ENCODE data around the gene PDS5A. TPM values are rescaled to one million over a fixed set of nuclear protein-coding genes. Genes with fewer than 3 reads are reported as not detected.
"Not testable (repeated sequence)": the region's sequence is repeated elsewhere in the genome, so short reads cannot be mapped to it uniquely, and the experiment has no call there.

Gene PDS5A
- total RNA-seq, 1 donor from 2014 or later, result 65.8 TPM

DNA sequence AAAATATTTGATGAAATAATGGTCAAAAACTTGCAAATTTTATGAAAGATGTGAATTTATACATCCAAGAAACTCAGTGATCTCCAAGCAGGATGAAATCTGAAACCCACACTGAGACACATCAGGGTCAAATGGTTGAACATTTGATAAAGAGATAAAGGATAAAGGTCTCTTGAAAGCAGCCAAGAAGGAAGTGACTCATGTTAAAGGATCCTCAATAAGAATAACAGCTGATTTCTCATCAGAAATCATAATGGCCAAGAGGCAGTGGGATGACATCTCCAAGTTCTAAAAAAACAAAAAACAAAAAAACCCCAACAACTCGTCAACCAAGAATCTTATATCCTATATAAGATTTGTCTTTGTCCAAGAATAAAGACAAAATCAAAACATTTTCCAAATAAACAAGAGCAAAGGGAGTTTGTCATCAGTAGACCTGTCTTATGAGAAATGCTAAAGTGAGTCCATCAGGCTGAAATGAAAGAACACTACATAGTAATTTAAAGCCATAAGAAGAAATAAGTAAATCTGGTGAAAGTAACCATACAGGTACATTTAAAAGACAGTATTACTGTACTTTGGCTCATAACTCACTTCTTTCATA, 121.7 kb downstream of the PDS5A start:
- intact Hi-C loops (cut with DNase I), result no loop called here
- ATAC-seq, result no peak
- DNase-seq (ENCODE audit: low spot score), result no peak

DNA sequence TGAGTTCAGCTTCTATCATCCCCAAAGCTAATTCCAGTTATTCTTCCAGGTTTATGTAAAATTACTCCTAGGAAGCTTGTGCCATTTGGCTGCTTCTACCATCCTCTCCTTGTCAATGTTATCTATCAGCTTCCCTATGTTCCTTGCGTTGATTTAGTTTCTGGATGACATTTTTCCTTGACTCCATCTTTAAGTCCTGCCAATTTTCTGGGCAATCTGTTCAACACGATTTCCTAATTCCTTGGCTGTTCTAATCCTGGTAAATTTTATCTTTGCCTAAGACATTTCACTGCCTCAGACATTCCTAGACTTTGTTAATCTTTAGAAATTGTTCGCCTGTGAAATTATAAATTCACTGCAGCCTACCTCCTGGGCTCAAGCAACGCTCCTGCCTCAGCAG, 125.1 kb downstream of the PDS5A start:
- DNase-seq (ENCODE audit: low spot score) (no peak), ATAC-seq (no peak)

DNA sequence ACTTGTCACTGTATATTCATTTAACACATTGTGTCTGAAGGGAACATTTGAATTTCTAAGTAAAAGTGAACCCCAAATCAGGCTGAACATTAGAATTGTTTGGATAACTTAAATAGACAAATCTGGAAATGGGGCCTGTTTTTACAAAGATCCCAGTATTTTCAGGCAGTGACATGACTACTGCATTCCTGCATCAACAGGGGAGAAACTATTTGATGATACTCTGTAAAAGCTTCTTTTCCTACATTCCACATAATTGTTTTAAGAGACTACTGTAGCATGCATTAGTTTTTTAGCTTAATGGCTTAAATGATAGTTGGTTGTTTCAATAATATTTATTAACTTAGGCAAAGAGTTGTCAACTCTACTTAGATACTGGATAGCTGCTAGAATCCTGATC, 127.0 kb downstream of the PDS5A start:
- ATAC-seq (no peak), DNase-seq (ENCODE audit: low spot score) (no peak)
- intact Hi-C loops (cut with DNase I), result no loop called here

More for the DNA sequence above, 125.1 kb downstream of the PDS5A start:
- intact Hi-C loops (cut with DNase I), result no loop called here

DNA sequence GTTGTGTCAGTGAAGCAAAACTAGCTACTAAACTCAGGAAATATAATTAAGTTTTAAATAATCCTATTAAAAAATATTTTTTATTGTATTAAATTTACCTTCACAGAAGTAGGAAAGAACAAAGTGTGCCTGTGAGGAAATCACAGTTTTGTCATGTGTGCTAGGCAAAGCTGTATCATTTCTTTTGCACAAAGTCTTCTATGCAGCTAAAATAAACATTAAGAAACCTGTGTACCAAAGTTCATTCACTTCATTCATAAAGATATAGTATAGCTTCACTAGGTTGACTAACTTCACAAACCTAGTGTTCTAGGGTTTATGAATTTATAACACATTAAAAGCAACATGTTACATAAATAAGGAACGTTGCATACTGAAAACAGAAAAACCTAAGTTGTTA, 131.0 kb downstream of the PDS5A start:
- DNase-seq (ENCODE audit: low spot score) (no peak), ATAC-seq (no peak)
- intact Hi-C loops (cut with DNase I), result no loop called here

DNA sequence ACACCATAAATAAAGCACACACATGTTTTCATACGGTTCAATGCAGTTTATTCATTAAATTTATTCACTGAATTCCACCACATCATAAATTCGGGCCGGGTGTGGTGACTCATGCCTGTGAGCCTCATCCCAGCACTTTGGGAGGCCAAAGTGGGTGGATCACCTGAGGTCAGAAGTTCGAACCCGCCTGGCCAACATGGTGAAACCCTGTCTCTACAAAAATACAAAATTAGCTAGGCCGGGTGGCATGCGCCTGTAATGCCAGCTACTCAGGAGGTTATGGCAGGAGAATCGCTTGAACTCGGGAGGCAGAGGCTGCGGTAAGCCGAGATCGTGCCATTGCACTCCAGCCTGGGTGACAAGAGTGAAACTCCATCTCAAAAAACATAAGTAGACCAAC, 131.6 kb downstream of the PDS5A start:
- intact Hi-C loops (cut with DNase I), result no loop called here

DNA sequence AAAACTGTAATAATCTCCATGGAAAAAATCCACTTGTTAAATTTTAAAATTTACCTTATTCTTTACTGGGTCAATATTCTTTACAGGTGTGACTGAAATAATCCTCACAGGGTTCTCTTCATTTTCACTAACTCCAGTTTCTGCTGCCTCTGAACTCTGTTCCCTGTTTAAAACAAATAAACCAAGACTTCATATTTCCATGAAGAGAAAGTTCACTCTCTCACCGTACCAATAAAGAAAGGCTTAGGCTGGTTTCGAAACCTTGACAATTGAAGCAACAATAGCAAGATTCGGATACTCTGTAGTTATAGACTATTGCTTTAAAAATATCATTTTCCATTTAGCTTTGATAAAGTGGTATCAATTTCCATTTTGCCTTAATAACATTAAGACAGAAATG, 135.8 kb downstream of the PDS5A start:
- intact Hi-C loops (cut with DNase I), result no loop called here
- DNase-seq (ENCODE audit: low spot score) (no peak), ATAC-seq (no peak)

More for the DNA sequence above, 131.6 kb downstream of the PDS5A start:
- ATAC-seq (no peak), DNase-seq (ENCODE audit: low spot score) (no peak)

DNA sequence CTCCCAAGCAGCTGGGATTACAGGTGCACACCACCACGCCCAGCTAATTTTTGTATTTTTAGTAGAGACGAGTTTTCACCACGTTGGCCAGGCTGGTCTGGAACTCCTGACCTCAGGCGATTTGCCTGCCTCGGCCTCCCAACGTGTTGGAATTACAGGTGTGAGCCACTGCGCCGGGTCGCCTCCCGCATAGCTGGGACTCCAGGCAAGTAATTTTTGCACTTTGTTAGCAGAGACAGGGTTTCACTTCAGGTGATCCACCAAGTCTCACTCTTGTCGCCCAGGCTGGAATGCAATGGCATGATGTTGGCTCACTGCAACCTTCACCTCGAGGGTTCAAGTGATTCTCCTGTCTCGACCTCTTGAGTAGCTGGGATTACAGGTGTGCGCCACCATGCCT, 137.2 kb downstream of the PDS5A start:
- intact Hi-C loops (cut with DNase I); ATAC-seq; DNase-seq (ENCODE audit: low spot score): not testable (repeated sequence)

DNA sequence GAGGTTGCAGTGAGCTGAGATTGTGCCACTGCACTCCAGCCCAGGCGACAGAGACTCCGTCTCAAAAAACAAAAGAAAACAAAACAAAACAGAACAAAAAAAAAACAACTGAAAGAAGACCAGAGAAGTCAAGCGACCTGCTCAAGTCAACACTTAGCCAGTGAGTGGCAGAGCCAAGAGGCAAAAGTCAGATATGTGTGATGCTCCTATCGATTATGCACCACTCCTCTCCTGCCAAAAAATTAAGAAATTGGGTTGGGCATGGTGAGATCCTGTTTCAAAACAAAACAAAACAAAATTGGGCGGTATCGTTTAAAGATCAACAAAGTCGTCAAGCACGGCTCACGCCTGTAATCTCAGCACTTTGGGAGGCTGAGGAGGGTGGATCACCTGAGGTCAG, 137.7 kb downstream of the PDS5A start:
- intact Hi-C loops (cut with DNase I), result no loop called here
- ATAC-seq (no peak), DNase-seq (ENCODE audit: low spot score) (no peak)

DNA sequence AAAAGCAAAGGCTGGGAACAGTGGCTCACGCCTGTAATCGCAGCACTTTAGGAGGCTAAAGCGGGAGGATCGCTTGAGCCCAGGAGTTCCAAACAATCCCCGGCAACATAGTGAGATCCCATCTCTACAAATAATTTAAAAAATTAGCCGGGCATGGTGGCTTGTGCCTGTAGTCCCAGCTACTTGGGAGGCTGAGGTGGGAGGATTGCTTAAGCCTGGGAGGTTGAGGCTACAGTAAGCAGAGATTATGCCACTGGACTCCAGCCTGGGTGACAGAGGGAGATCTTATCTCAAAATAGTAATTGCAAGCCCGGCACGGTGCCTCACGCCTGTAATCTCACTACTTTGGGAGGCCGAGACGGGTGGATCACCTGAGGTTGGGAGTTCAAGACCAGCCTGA, 139.3 kb downstream of the PDS5A start:
- DNase-seq (ENCODE audit: low spot score); ATAC-seq; intact Hi-C loops (cut with DNase I): not testable (repeated sequence)

DNA sequence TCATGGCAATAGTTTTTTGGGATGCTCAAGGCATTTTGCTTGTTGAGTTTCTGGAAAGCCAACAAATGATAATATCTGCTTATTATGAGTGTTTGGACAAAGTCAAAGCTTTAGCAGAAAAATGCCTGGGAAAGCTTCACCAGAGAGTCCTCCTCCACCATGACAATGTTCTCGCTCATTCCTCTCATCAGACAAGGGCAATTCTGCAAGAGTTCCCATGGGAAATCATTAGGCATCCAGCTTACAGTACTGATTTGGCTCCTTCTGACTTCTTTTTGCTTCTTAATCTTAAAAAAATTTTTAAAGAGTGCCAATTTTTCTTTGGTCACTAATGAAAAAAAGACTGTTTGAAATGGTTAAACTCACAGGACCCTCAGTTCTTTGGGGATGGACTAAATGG, 143.4 kb downstream of the PDS5A start:
- intact Hi-C loops (cut with DNase I), result no loop called here
- no peak for ATAC-seq

DNA sequence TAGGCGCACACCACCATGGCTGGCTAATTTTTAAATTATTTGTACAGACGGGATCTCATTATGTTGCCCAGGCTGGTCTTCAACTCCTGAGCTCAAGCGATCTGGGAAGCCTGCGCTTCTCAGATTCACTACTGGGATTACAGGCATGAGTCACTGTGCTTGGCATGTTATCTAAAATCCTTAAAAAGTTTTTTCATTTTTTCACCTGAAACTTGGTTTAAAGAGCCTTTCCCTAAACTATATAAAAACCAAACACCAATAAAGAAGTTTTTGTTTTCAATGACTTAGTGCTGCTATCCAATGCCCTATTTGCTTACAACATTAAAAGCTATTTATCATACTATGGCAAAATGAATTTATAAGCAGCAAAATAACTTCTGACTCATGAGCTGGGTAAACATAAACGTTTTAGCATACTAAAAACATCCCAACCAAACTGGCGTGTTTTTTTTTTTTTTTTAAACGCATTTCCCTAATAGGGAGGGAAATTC, 151.9 kb downstream of the PDS5A start:
- DNase-seq (ENCODE audit: low spot score) (no peak), ATAC-seq (no peak)
- intact Hi-C loops (cut with DNase I), result no loop called here

More for the DNA sequence above, 143.4 kb downstream of the PDS5A start:
- no peak for DNase-seq (ENCODE audit: low spot score)

DNA sequence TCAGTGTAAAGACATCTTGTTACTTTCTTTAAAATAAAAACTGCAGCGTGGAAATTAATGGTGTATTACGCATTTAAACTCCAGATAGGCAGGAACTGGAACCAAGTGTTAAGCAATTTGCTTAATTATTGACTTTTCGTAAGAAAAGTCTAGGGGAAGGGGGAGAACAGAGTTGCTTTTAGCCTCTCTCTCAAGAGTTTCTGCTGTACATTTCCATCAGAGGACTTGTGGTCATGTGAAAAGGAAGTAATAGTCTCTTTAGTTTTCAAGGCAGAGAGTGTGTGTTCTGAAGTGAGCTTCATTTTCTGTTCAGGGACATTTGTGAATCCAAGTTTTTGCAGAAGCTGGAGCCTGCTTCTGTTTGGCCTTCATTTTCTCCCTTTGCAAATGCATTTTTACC, 152.6 kb downstream of the PDS5A start:
- intact Hi-C loops (cut with DNase I), result no loop called here
- no peak for ATAC-seq
- DNase-seq (ENCODE audit: low spot score), result no peak

DNA sequence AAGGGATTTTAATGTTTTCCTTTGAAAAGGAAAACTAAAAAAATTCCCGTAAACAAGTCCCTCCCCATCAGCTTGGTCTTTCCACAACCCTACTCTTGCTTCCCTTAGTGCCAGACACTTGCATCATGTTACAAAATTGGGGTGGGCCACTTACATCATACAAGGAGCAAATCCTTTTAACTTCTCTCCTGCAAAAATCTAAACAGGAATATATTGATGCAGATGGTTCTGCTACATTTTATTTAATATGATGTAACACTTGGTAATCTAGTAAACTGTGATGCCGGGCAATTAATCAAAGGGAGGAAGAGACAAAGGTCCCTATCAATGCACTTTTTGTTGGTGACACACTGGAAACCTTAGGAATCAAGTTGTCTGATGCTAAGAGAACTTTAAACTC, 154.5 kb downstream of the PDS5A start:
- intact Hi-C loops (cut with DNase I), result no loop called here
- ATAC-seq (peak; percentile 62), DNase-seq (ENCODE audit: low spot score) (no peak)

DNA sequence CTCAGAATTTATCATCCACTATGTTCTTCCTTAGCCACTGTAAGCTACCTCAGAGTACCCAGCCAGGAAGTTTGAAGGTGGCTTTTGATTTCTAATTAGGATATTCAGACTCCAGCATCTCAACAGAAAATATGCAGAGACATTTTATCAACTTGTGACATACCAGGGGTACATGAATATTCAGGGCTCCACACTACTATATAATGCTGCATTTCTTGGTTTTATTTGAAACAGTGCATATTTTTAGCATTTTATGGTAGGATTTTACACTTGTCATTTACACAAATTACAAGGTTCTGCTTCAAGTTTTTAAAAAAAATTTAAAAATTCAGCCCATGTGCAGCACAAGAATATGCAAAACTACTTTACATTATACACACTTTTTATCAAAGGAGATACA, 155.0 kb downstream of the PDS5A start:
- no peak for ATAC-seq
- intact Hi-C loops (cut with DNase I), result no loop called here
- no peak for DNase-seq (ENCODE audit: low spot score)

DNA sequence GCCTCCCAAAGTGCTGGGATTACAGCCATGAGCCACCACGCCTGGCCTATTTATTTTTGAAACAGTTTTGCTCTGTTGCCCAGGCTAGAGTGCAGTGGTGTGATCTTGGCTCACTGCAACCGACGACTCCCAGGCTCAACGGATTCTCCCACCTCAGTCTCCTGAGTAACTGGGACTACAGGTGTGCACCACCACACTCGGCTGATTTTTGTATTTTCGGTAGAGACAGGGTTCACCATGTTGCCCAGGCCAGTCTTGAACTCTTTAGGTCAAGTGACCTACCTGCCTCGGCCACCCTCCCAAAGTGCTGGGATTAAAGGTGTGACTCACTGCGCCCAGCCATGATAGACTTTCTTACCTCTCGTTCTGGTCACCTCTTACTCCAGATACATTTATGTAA, 155.8 kb downstream of the PDS5A start:
- ATAC-seq (no peak), DNase-seq (ENCODE audit: low spot score) (no peak)
- intact Hi-C loops (cut with DNase I), result no loop called here

DNA sequence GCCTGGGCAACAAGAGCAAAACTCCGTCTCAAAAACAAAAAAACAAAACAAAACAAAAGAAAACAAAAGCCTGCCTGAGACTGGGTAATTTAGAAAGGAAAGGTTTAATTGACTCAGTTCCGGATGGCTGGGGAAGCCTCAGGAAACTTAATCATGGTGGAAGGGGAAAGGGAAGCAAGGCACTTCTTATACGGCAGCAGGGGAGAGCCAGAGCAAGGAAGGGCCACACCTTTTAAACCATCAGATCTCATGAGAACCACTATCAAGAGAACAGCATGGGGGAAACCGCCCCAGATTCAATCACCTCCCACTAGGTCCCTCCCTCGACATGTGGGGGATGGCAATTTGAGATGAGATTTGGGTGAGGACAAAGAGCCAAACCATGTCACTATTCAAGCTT, 157.5 kb downstream of the PDS5A start:
- intact Hi-C loops (cut with DNase I), result no loop called here
- ATAC-seq, result no peak
- DNase-seq (ENCODE audit: low spot score), result no peak

DNA sequence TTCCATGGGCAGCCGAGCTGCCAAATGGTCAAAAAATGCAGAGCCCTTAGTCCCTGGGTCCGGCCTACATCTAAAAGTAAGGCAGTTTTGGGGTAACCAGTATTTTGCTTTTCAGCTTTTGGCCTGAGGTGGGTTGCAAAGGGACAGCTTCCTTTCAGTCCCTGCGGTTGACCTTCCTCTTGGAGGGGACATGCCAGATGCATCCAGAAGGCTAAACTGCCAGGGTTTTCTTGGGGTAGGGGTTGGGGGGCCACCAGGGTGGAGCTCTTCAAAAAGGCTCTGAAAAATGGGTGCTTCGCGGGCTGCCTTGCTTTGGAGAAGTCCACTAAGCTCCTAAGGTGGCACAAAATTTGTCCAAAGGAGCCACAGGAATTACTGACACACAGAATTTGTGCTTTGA, 159.1 kb downstream of the PDS5A start:
- ATAC-seq, result no peak

DNA sequence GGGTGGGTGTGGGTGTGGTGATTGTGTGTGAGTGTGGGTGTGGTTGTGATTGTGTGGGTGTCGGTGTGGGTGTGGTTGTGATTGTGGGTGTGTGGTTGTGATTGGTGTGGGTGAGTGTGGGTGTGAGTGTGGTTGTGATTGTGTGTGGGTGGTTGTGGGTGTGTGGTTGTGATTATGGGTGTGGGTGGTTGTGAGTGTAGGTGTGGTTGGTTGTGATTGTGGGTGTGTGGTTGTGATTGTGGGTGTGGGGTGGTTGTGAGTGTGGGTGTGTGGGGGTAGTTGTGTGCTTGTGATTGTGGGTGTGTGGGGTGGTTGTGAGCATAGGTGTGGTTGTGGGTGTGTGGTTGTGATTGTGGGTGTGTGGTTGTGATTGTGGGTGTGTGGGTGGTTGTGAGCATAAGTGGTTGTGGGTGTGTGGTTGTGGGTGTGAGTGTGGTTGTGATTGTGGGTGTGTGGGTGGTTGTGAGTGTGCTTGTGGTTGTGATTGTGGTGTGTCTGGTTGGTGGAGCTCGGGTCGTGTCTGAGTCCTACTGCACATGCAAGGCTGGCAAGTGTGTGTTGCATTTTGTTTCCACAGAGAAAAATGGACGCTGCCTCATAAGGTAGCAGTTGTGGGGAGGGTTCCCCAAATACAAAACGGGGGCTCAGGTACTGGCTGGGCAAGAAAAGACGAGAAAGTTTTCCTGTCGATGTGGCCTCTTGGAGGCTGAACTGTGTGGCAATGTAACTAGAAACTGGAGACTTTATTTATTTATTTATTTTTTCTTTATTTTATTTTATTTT, 163.1 kb downstream of the PDS5A start:
- intact Hi-C loops (cut with DNase I), result no loop called here
- no peak for ATAC-seq

More for the DNA sequence above, 159.1 kb downstream of the PDS5A start:
- no peak for DNase-seq (ENCODE audit: low spot score)
- intact Hi-C loops (cut with DNase I), result no loop called here

DNA sequence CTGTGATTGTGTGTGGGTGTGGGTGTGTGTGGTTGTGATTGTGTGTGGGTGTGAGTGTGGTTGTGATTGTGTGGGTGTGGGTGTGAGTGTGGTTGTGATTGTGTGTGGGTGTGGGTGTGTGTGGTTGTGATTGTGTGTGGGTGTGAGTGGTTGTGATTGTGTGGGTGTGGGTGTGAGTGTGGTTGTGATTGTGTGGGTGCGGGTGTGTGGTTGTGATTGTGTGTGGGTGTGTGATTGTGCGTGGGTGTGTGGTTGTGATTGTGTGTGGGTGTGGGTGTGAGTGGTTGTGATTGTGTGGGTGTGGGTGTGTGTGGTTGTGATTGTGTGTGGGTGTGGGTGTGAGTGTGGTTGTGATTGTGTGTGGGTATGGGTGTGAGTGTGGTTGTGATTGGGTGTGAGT, 163.9 kb downstream of the PDS5A start:
- ATAC-seq; intact Hi-C loops (cut with DNase I); DNase-seq (ENCODE audit: low spot score): not testable (repeated sequence)

More for the DNA sequence above, 163.1 kb downstream of the PDS5A start:
- no peak for DNase-seq (ENCODE audit: low spot score)

DNA sequence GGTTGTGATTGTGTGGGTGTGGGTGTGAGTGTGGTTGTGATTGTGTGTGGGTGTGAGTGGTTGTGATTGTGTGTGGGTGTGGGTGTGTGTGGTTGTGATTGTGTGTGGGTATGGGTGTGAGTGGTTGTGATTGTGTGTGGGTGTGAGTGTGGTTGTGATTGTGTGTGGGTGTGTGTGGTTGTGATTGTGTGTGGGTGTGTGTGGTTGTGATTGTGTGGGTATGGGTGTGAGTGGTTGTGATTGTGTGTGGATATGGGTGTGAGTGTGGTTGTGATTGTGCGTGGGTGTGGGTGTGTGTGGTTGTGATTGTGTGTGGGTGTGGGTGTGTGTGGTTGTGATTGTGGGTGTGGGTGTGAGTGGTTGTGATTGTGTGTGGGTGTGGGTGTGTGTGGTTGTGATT, 164.7 kb downstream of the PDS5A start:
- DNase-seq (ENCODE audit: low spot score); ATAC-seq; intact Hi-C loops (cut with DNase I): not testable (repeated sequence)

All from sciatic nerve (tissue), 2 donors.